Renal pelvis (tissue), 12 donors: ENCODE results near the gene CNN2. TPM values are rescaled to one million over a fixed set of nuclear protein-coding genes. Genes with fewer than 3 reads are reported as not detected.
A peak's percentile ranks its signal among the peaks of the same experiment; 100 is the strongest.

Experiments
- DNase-seq: peaks from one replicate; pipeline ENCODE4 v3.0.0-alpha.2; 2013
- long read RNA-seq, 16 experiments: transcript quantifications; one replicate each; lab custom pipeline, GENCODE V29; 2026
- polyA plus RNA-seq, 3 donors: library from polyadenylated mRNA; unstranded; fragments of 120-200 nt; gene quantifications; one replicate each; pipeline ENCODE4 v1.2.1, GENCODE V29; 2013; ENCODE audit not compliant: insufficient read length in 3 of 3

Gene CNN2
- 100 to 1,000 TPM; 171 to 183 (median 174) TPM for polyA plus RNA-seq
- long read RNA-seq, donor 1, transcript CNN2-201 (7 exons, 2,179 nt) = minor isoform, 39 of 130 reads
- long read RNA-seq, donor 1, transcript CNN2-206 (1 exons, 2,266 nt) = major isoform, 87 of 130 reads
- long read RNA-seq, donor 1, partial matches to known transcripts = 0 of 130 reads
- long read RNA-seq, donor 1, other reads (novel, unspliced or antisense) = 0 of 130 reads
- long read RNA-seq, donor 2, transcript CNN2-201 (7 exons, 2,179 nt) = minor isoform, 48 of 173 reads
- long read RNA-seq, donor 2, transcript CNN2-206 (1 exons, 2,266 nt) = major isoform, 119 of 173 reads
- long read RNA-seq, donor 2, partial matches to known transcripts = 0 of 173 reads
- long read RNA-seq, donor 2, other reads (novel, unspliced or antisense) = 0 of 173 reads
- long read RNA-seq, donor 3, transcript CNN2-201 (7 exons, 2,179 nt) = minor isoform, 46 of 135 reads
- long read RNA-seq, donor 3, transcript CNN2-206 (1 exons, 2,266 nt) = major isoform, 86 of 135 reads
- long read RNA-seq, donor 3, partial matches to known transcripts = 0 of 135 reads
- long read RNA-seq, donor 3, other reads (novel, unspliced or antisense) = 0 of 135 reads
- long read RNA-seq, donor 4, transcript CNN2-201 (7 exons, 2,179 nt) = minor isoform, 35 of 171 reads
- long read RNA-seq, donor 4, transcript CNN2-206 (1 exons, 2,266 nt) = major isoform, 129 of 171 reads
- long read RNA-seq, donor 4, partial matches to known transcripts = 0 of 171 reads
- long read RNA-seq, donor 4, other reads (novel, unspliced or antisense) = 0 of 171 reads
- long read RNA-seq, donor 5, transcript CNN2-201 (7 exons, 2,179 nt) = minor isoform, 28 of 96 reads
- long read RNA-seq, donor 5, transcript CNN2-206 (1 exons, 2,266 nt) = major isoform, 66 of 96 reads
- long read RNA-seq, donor 5, partial matches to known transcripts = 0 of 96 reads
- long read RNA-seq, donor 5, other reads (novel, unspliced or antisense) = 0 of 96 reads
- long read RNA-seq, donor 6, transcript CNN2-206 (1 exons, 2,266 nt) = major isoform, 142 of 180 reads
- long read RNA-seq, donor 6, transcript CNN2-201 (7 exons, 2,179 nt) = minor isoform, 35 of 180 reads
- long read RNA-seq, donor 6, partial matches to known transcripts = 0 of 180 reads
- long read RNA-seq, donor 6, other reads (novel, unspliced or antisense) = 0 of 180 reads
- long read RNA-seq, donor 7, transcript CNN2-208 (6 exons, 828 nt) = minor isoform, 11 of 226 reads
- long read RNA-seq, donor 7, transcript CNN2-206 (1 exons, 2,266 nt) = major isoform, 139 of 226 reads
- long read RNA-seq, donor 7, transcript CNN2-201 (7 exons, 2,179 nt) = minor isoform, 59 of 226 reads
- long read RNA-seq, donor 7, partial matches to known transcripts = 11 of 226 reads
- long read RNA-seq, donor 7, other reads (novel, unspliced or antisense) = 0 of 226 reads
- long read RNA-seq, donor 8, transcript CNN2-206 (1 exons, 2,266 nt) = major isoform, 98 of 139 reads
- long read RNA-seq, donor 8, transcript CNN2-201 (7 exons, 2,179 nt) = minor isoform, 36 of 139 reads
- long read RNA-seq, donor 8, partial matches to known transcripts = 0 of 139 reads
- long read RNA-seq, donor 8, other reads (novel, unspliced or antisense) = 0 of 139 reads
- long read RNA-seq, donor 9, transcript CNN2-206 (1 exons, 2,266 nt) = major isoform, 136 of 196 reads
- long read RNA-seq, donor 9, transcript CNN2-201 (7 exons, 2,179 nt) = minor isoform, 52 of 196 reads
- long read RNA-seq, donor 9, transcript CNN2-208 (6 exons, 828 nt) = minor isoform, 5 of 196 reads
- long read RNA-seq, donor 9, partial matches to known transcripts = 0 of 196 reads
- long read RNA-seq, donor 9, other reads (novel, unspliced or antisense) = 0 of 196 reads
- long read RNA-seq, donor 10, transcript CNN2-206 (1 exons, 2,266 nt) = major isoform, 126 of 166 reads
- long read RNA-seq, donor 10, transcript CNN2-201 (7 exons, 2,179 nt) = minor isoform, 28 of 166 reads
- long read RNA-seq, donor 10, partial matches to known transcripts = 9 of 166 reads
- long read RNA-seq, donor 10, other reads (novel, unspliced or antisense) = 0 of 166 reads
- long read RNA-seq, donor 11, transcript CNN2-201 (7 exons, 2,179 nt) = minor isoform, 41 of 149 reads
- long read RNA-seq, donor 11, transcript CNN2-206 (1 exons, 2,266 nt) = major isoform, 102 of 149 reads
- long read RNA-seq, donor 11, partial matches to known transcripts = 0 of 149 reads
- long read RNA-seq, donor 11, other reads (novel, unspliced or antisense) = 0 of 149 reads
- long read RNA-seq, donor 12, transcript CNN2-201 (7 exons, 2,179 nt) = minor isoform, 62 of 238 reads
- long read RNA-seq, donor 12, transcript CNN2-206 (1 exons, 2,266 nt) = major isoform, 166 of 238 reads
- long read RNA-seq, donor 12, partial matches to known transcripts = 5 of 238 reads
- long read RNA-seq, donor 12, other reads (novel, unspliced or antisense) = 0 of 238 reads
- long read RNA-seq, donor 13, transcript CNN2-201 (7 exons, 2,179 nt) = minor isoform, 31 of 127 reads
- long read RNA-seq, donor 13, transcript CNN2-206 (1 exons, 2,266 nt) = major isoform, 85 of 127 reads
- long read RNA-seq, donor 13, partial matches to known transcripts = 6 of 127 reads
- long read RNA-seq, donor 13, other reads (novel, unspliced or antisense) = 0 of 127 reads
- long read RNA-seq, donor 14 = 0 reads
- long read RNA-seq, donor 15 = 0 reads
- long read RNA-seq, donor 16, transcript CNN2-206 (1 exons, 2,266 nt) = major isoform, 120 of 181 reads
- long read RNA-seq, donor 16, transcript CNN2-202 (6 exons, 2,033 nt) = minor isoform, 6 of 181 reads
- long read RNA-seq, donor 16, transcript CNN2-201 (7 exons, 2,179 nt) = minor isoform, 52 of 181 reads
- long read RNA-seq, donor 16, partial matches to known transcripts = 0 of 181 reads
- long read RNA-seq, donor 16, other reads (novel, unspliced or antisense) = 0 of 181 reads

GRCh38 chr19:1025960-1026782 is at the start of gene CNN2:
CNN2 (plus strand) TSS chr19:1026608; CDS start chr19:1026662, 54 bp downstream.
- DNase-seq = peak; percentile 87

DNA sequence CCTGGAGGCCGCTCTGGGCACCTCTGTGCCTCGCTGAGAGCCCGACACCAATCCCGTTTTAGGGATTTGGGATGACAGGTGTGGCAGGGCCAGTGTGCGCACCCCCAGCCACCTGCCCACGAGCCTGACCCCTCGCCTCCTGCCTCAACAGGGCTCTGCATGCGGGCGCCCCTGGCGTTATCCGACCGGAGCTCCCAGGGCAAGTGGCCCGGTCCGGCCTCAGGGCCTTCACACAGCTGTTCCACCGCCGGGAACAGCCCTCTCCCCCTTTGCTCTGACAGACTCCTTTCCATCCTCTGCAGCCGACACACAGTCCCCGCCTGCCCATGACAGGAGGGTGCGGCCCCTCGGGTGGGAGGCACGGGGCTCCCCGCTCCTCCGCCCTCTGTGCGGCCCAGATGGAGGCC is 49.3 kb upstream of the CNN2 start:
- DNase-seq = no peak

GRCh38 chr19:979318-979741 is 47.1 kb upstream of the CNN2 start:
- DNase-seq = no peak

DNA sequence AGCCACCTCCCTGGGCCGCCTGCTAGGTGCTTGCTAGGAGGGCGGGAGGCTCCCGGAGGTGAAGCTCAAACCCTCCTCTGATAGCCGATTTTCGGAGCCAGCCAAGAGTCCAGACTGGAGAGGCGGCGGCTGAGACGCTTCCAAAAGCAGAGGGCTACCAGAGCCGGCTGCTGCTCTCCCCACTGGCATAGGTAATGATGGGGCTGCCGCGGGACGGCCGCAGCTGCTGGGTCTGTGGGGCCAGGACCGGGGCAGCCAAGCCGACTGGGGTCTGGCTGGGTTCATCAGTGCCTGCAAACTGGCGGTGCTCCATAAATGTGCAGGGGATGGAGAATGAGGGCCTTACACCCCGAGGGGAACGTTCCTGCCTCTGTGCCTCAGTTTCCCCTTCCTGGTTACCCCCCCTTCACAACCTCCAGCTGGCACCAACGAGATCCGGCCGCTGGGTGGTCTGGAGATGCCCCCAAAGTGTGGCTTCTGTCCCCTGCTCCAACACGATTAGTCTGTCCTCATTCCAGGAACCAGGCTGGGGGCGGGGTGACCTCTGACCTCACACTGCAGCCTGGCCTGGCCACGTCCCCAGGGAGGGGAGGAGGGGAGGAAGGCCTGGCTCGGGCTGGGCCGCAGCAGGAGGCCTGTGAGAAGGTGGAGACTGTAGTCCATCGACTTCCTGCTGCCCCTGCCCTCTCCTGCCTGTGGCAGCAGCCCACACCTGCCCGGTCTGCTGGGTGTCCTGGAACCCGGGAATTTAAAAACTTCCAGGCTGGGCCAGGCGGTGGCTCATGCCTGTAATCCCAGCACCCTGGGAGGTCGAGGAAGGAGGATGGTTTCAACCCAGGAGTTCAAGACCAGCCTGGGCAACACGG is 46.0 kb upstream of the CNN2 start:
- DNase-seq = no peak

DNA sequence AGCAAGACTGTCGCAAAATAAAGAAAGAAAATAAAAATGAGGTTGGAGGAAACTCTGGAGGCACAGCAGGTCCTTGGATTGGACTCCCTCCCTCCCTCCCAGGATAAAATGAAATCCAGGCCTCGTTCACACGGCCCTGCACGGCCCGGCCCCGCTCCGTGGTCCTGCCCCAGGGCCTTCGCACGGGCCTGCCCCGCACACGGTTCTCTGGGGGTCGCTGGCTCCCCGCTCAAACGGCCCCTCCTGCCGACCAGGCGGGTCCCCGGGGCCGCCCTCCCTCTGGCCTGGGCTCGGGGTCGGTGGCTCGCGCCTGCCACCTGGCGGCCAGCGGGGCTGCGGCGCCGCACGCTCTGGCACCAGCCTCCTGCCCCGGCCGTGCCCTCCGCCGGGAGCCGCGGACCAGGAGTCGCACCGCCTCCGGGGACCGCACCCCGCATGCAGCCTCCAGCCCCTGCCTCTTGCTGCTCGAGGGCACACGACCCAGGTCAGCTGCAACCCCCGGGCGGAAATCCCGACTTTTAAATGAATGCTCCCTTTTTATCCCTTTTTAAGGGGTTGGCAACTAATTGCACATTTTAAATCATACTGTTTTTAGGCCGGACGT is 43.7 kb upstream of the CNN2 start:
- DNase-seq = peak; percentile 68

- DNase-seq = peak; percentile 91
These were observed 42.0 kb upstream of the CNN2 start, which contains the start of gene WDR18 for GRCh38 chr19:984165-984967. WDR18 (plus strand) TSS chr19:984345; CDS start chr19:984354, 9 bp downstream.

GRCh38 chr19:986083-986482 is 40.3 kb upstream of the CNN2 start:
- no peak for DNase-seq

DNA sequence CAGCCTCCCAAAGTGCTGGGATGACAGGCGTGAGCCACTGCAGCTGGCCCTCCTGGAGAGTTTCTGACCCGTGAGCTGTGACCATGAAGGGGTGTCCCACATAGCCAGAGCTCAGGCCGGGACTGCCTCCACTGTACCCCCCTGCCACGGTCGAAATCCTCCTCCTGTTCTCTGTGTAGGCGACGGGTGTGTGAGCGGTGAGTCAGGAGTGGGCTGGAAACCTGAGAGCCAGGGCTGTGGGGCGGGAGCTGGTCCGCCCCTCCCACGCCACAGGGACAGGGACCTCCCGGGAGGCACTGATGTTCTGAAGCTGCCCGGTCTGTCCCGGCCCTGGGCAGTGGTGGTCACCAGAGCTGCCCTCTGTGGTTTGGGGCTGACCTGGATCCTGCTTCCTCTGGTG is 38.3 kb upstream of the CNN2 start:
- no peak for DNase-seq

- no peak for DNase-seq
These were observed 37.9 kb upstream of the CNN2 start for GRCh38 chr19:988510-988909.

DNA sequence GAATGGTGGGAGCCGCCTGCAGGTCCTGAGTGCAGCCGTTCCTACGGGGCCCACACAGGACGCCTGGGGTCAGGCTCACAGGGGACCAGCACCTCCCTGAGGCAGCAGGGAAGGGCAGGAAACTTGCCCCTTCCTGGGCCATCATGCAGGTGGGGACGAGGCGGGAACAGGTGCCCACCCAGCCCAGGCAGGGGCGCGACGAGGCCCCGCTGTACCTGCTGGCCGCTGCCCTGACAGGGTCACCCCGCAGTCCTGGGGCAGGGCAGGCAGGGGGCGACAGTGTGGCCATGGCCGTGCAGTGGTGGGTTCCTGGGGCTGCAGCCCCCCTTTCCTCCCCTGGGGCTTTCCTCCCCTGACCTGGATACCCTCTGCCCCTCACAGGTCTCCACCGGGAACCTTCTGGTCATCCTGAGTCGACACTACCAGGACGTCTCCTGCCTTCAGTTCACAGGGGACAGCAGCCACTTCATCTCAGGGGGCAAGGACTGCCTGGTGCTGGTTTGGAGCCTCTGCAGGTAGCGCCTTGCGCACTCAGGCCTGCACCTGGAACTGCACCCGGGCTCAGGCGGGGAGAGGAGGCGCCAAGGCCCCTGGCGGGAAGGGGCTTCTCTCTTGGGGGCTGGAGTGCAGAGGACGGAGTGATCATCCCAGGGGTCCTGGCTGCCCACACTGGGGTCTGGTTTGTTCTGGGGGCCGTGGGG is 36.9 kb upstream of the CNN2 start:
- no peak for DNase-seq

DNA sequence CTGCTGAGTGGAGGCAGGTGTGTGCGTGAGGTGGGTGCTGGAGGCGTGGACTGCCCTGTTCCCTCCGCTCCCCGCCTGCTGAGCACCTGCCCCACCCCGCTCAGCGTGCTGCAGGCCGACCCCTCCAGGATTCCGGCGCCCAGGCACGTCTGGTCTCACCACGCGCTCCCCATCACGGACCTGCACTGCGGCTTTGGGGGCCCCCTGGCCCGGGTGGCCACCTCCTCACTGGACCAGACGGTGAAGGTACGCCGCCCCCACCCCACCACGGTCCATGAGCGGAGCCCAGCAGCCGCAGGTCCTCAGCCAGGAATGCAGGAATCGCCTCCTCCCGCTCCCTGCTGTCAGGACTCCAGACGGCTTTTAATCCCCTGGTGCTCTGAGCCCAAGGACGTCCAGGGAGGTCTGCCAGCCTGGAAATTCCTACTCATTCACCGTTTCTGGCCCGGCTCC is 36.3 kb upstream of the CNN2 start:
- DNase-seq = no peak

GRCh38 chr19:990746-991145 is 35.7 kb upstream of the CNN2 start:
- no peak for DNase-seq

DNA sequence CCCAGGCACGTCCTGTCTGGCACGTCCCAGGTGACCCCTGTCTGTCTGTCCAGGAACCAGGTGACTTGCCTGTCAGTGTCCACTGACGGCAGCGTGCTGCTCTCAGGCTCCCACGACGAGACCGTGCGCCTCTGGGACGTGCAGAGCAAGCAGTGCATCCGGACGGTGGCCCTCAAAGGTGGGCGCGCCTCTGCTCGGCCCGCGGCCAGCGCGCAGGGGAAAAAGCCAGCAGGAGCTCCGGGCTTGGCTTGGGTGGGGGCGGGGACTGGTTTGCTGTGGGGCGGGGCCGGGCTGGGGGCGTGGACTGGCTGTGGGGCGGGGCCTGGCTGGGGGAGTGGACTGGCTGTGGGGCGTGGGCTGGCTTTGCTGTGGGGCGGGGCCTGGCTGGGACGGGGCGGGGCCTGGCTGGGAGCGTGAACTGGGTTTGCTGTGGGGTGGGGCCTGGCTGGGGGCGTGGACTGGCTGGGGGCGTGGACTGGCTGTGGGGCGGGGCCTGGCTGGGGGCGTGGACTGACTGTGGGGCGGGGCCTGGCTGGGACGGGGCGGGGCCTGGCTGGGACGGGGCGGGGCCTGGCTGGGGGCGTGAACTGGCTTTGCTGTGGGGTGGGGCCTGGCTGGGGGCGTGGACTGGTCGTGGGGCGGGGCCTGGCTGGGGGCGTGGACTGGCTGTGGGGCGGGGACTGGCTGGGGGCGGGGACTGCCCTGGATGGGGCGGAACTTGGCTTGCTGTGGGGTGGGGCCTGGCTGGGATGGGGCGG is 35.1 kb upstream of the CNN2 start:
- no peak for DNase-seq
